Posterior vena cava (tissue), 2 donors: ENCODE measurements around the gene RRP8. TPM values are rescaled to one million over a fixed set of nuclear protein-coding genes. Genes with fewer than 3 reads are reported as not detected.

Source experiments
- DNase-seq: peaks from one replicate; pipeline ENCODE4 v3.0.0-alpha.2; 2020; ENCODE audit warnings: low spot score
- intact Hi-C, 2 donors: fragments of 100-400 bp; cut with DNase I; formaldehyde crosslinking; loops; one replicate each; pipeline versions ENCODE4 v1.14.1 to v1.14.2; 2022 to 2023
- total RNA-seq, 2 donors: library from RNA; stranded (reverse); fragmentation: NEBNext Ultra II Directional; extraction: Animal tissue kit (Norgen Biotek cat#: 25700); gene quantifications; one replicate each; pipeline ENCODE4 v1.2.1, GENCODE V29; 2021
- donor health status: DM: yes; HTN: yes; CAD: no.
- donor health status: DM: yes; HTN: yes; CAD: no.

The RRP8 gene
- total RNA-seq, 2 donors from 2014 or later = 16.6 to 17.6 TPM

GRCh38 chr11:6619004-6619745, 15.8 kb upstream of the RRP8 start, which contains the start of gene TPP1:
Gene TPP1, minus strand, starts transcription at chr11:6619422. Its CDS starts 22 bp downstream, at chr11:6619400.
- intact Hi-C loops = loop anchor here in 1 of 2 donors (5.0 kb wide), 1 partner anchor 38 kb away; the partner anchor contains the start of gene DCHS1
- peak; percentile 96 for DNase-seq

- peak; percentile 81 for DNase-seq
- intact Hi-C loops = loop anchor here in 1 of 2 donors (5.0 kb wide), 1 partner anchor 39 kb away; the partner anchor contains the start of gene DCHS1
These were observed 14.9 kb upstream of the RRP8 start for GRCh38 chr11:6618117-6619003.

GRCh38 chr11:6617315-6617781, 13.9 kb upstream of the RRP8 start:
- intact Hi-C loops = loop anchor here in 1 of 2 donors (5.0 kb wide), 1 partner anchor 40 kb away; the partner anchor contains the start of gene DCHS1
- no peak for DNase-seq

GRCh38 chr11:6616596-6617250, 13.3 kb upstream of the RRP8 start:
- DNase-seq = peak; percentile 83
- intact Hi-C loops = loop anchor here in 1 of 2 donors (5.0 kb wide), 1 partner anchor 41 kb away; the partner anchor contains the start of gene DCHS1

- DNase-seq = no peak
- intact Hi-C loops = loop anchor here in 1 of 2 donors (5.0 kb wide), 1 partner anchor 41 kb away; the partner anchor contains the start of gene DCHS1
These were observed 12.6 kb upstream of the RRP8 start for GRCh38 chr11:6615882-6616585.

GRCh38 chr11:6615046-6615445, 11.6 kb upstream of the RRP8 start:
- DNase-seq = no peak
- intact Hi-C loops = loop anchor here in 1 of 2 donors (5.0 kb wide), 1 partner anchor 42 kb away; the partner anchor contains the start of gene DCHS1

GRCh38 chr11:6614446-6614845, 11.0 kb upstream of the RRP8 start:
- no peak for DNase-seq
- intact Hi-C loops = loop anchor here in 1 of 2 donors (5.0 kb wide), 1 partner anchor 68 kb away; the partner anchor contains the start of gene MRPL17

GRCh38 chr11:6613496-6613895, 10.1 kb upstream of the RRP8 start:
- DNase-seq = no peak
- intact Hi-C loops = loop anchor here in 1 of 2 donors (5.0 kb wide), 1 partner anchor 69 kb away; the partner anchor contains the start of gene MRPL17

- intact Hi-C loops = loop anchor here in 1 of 2 donors (5.0 kb wide), 1 partner anchor 70 kb away; the partner anchor contains the start of gene MRPL17
- peak; percentile 100 for DNase-seq
These were observed 9.0 kb upstream of the RRP8 start, which contains the start of gene TAF10 for GRCh38 chr11:6612213-6613041. Gene TAF10, minus strand, starts transcription at chr11:6612216. Its CDS starts 27 bp downstream, at chr11:6612189.

- no peak for DNase-seq
- intact Hi-C loops = loop anchor here in 1 of 2 donors (5.0 kb wide), 1 partner anchor 70 kb away; the partner anchor contains the start of gene MRPL17
These were observed 8.5 kb upstream of the RRP8 start for GRCh38 chr11:6611963-6612212.

- DNase-seq = peak; percentile 92
- intact Hi-C loops = loop anchor here in 1 of 2 donors (5.0 kb wide), 1 partner anchor 71 kb away; the partner anchor contains the start of gene MRPL17
These were observed 7.9 kb upstream of the RRP8 start for GRCh38 chr11:6611092-6611962.

- intact Hi-C loops = loop anchor here in 1 of 2 donors (5.0 kb wide), 1 partner anchor 72 kb away; the partner anchor contains the start of gene MRPL17
- peak; percentile 77 for DNase-seq
These were observed 7.2 kb upstream of the RRP8 start for GRCh38 chr11:6610591-6610990.

- peak; percentile 63 for DNase-seq
- intact Hi-C loops = loop anchor here in 1 of 2 donors (5.0 kb wide), 1 partner anchor 73 kb away; the partner anchor contains the start of gene MRPL17
These were observed 6.1 kb upstream of the RRP8 start for GRCh38 chr11:6609502-6610015.

- peak; percentile 78 for DNase-seq
- intact Hi-C loops = no loop called here
These were observed 5.5 kb upstream of the RRP8 start for GRCh38 chr11:6608726-6609501.

GRCh38 chr11:6608011-6608410, 4.6 kb upstream of the RRP8 start:
- peak; percentile 77 for DNase-seq
- intact Hi-C loops = no loop called here
